Brain pericyte (primary cell): ENCODE results near the gene BBS12.

Source experiments
- DNase-seq: peaks from one replicate; pipeline ENCODE4 v3.0.0-alpha.2; 2012; ENCODE audit warnings: low read depth, low spot score

The BBS12 gene

GRCh38 chr4:122732329-122733026 lies at the start of gene BBS12:
Gene BBS12, plus strand, starts transcription at chr4:122732704. Its CDS starts 9,189 bp downstream, at chr4:122741893.
- peak; percentile 98 for DNase-seq

GRCh38 chr4:122686691-122687090 lies 45.8 kb upstream of the BBS12 start:
- no peak for DNase-seq

- no peak for DNase-seq
Observed at GRCh38 chr4:122687531-122688061, 44.9 kb upstream of the BBS12 start.

GRCh38 chr4:122688529-122689140 lies 43.9 kb upstream of the BBS12 start:
- no peak for DNase-seq

- no peak for DNase-seq
Observed at GRCh38 chr4:122689972-122690371, 42.5 kb upstream of the BBS12 start.

GRCh38 chr4:122691988-122692387 lies 40.5 kb upstream of the BBS12 start:
- no peak for DNase-seq

GRCh38 chr4:122692641-122693520 lies 39.6 kb upstream of the BBS12 start:
- DNase-seq, result no peak

- DNase-seq, result no peak
Observed at GRCh38 chr4:122695226-122695625, 37.3 kb upstream of the BBS12 start.

GRCh38 chr4:122700178-122700725 lies 32.3 kb upstream of the BBS12 start:
- no peak for DNase-seq

GRCh38 chr4:122701061-122701460 lies 31.4 kb upstream of the BBS12 start:
- no peak for DNase-seq

GRCh38 chr4:122701965-122702364 lies 30.5 kb upstream of the BBS12 start:
- no peak for DNase-seq

GRCh38 chr4:122702939-122703338 lies 29.6 kb upstream of the BBS12 start:
- DNase-seq, result no peak

- DNase-seq, result no peak
Observed at GRCh38 chr4:122703868-122704267, 28.6 kb upstream of the BBS12 start.

GRCh38 chr4:122705009-122705408 lies 27.5 kb upstream of the BBS12 start:
- DNase-seq, result no peak

GRCh38 chr4:122705547-122706117 lies 26.9 kb upstream of the BBS12 start:
- DNase-seq, result no peak

GRCh38 chr4:122706511-122706910 lies 26.0 kb upstream of the BBS12 start:
- DNase-seq, result no peak

- no peak for DNase-seq
Observed at GRCh38 chr4:122707497-122707896, 25.0 kb upstream of the BBS12 start.

- DNase-seq, result no peak
Observed at GRCh38 chr4:122709236-122709635, 23.3 kb upstream of the BBS12 start.

- DNase-seq, result no peak
Observed at GRCh38 chr4:122710434-122711308, 21.8 kb upstream of the BBS12 start.

GRCh38 chr4:122711919-122712318 lies 20.6 kb upstream of the BBS12 start:
- no peak for DNase-seq

GRCh38 chr4:122712782-122713181 lies 19.7 kb upstream of the BBS12 start:
- DNase-seq, result no peak
